Lung (tissue), 12 donors: Measurements from ENCODE around the gene THADA. TPM values are rescaled to one million over a fixed set of nuclear protein-coding genes. Genes with fewer than 3 reads are reported as not detected.

Experiments
- ATAC-seq: fragments of 200-7000 bp; cut with Tn5 transposase; one replicate; pipeline ENCODE4 v1.9.1; 2020; ENCODE audit warnings: moderate number of reproducible peaks; ENCODE audit not compliant: insufficient read depth, low FRiP score
- DNase-seq, 3 donors: peaks; one replicate each; pipeline ENCODE4 v3.0.0-alpha.2; 2013 to 2017
- H3K27ac ChIP-seq, 2 donors: one replicate each; pipeline ENCODE4 v1.5.1; 2013; ENCODE audit warnings: mild to moderate bottlenecking in 2 of 2, moderate library complexity in 2 of 2, control low read depth in 1 of 2, inconsistent platforms in 1 of 2, low read depth in 1 of 2, low read length in 1 of 2
- H3K27me3 ChIP-seq, 3 donors: one replicate each; pipeline ENCODE4 v1.5.1; 2013; ENCODE audit warnings: low read length in 2 of 3; ENCODE audit not compliant: control insufficient read depth in 3 of 3, insufficient read depth in 3 of 3
- H3K36me3 ChIP-seq, 4 donors: one replicate each; pipeline ENCODE4 v1.5.1; 2013; ENCODE audit warnings: low read length in 4 of 4, mild to moderate bottlenecking in 1 of 4, moderate library complexity in 1 of 4; ENCODE audit not compliant: control insufficient read depth in 4 of 4, insufficient read depth in 4 of 4
- H3K4me1 ChIP-seq, 5 donors: one replicate each; pipeline ENCODE4 v1.5.1; 2013; ENCODE audit warnings: low read length in 5 of 5, mild to moderate bottlenecking in 2 of 5, moderate library complexity in 1 of 5; ENCODE audit not compliant: control insufficient read depth in 5 of 5, insufficient read depth in 5 of 5
- H3K4me3 ChIP-seq: one replicate; pipeline ENCODE4 v1.5.1; 2013; ENCODE audit warnings: mild to moderate bottlenecking, control low read depth, moderate library complexity
- H3K9ac ChIP-seq, 2 donors: one replicate each; pipeline ENCODE4 v1.5.1; 2013; ENCODE audit warnings: low read length in 2 of 2, control low read depth in 1 of 2; ENCODE audit not compliant: insufficient read depth in 1 of 2
- H3K9me3 ChIP-seq, 4 donors: one replicate each; pipeline ENCODE4 v1.5.1; 2013; ENCODE audit warnings: low read length in 3 of 4, mild to moderate bottlenecking in 1 of 4, moderate library complexity in 1 of 4; ENCODE audit not compliant: control insufficient read depth in 4 of 4, insufficient read depth in 3 of 4
- CTCF ChIP-seq: IDR thresholded peaks from 2 replicates; pipeline ENCODE4 v1.5.1; 2012; ENCODE audit warnings: mild to moderate bottlenecking; ENCODE audit errors: control extremely low read depth, extremely low read depth
- WGBS, 2 donors: extraction: QIAGEN DNeasy Blood & Tissue Kit; methylation state at CpG; one replicate each; pipeline ENCODE4 v1.1.7; 2013; 5-methylcytosine and 5-hydroxymethylcytosine counted together
- polyA plus RNA-seq, 2 donors: library from polyadenylated mRNA; stranded (reverse); fragments of 200-250 nt; gene quantifications; one replicate each; pipeline ENCODE4 v1.2.1, GENCODE V29; 2013
- total RNA-seq, 2 donors: library from RNA; depleted of rRNA in 1 of 2; stranded (reverse); fragments of >200 nt in 1 of 2; gene quantifications; one replicate each; pipeline ENCODE4 v1.2.1, GENCODE V29; 2014 to 2021
- donor health status: control.
- donor health status: control.
- donor health status: Bipolar disorder and iron deficiency.
- donor health status: healthy.
- donor health status: DM: yes; HTN: yes; CAD: no.

The THADA gene
- total and polyA plus RNA-seq, 4 donors, result 11.3 to 72.5 (median 25.2) TPM

- no peak overlapping the region for H3K9ac ChIP-seq
- no peaks in the 10 kb centered on the region for H3K9me3 ChIP-seq
- H3K4me1 ChIP-seq, result peaks cover 12 to 45% (median 35%) of the 10 kb centered on the region in 5 donors
- 92 to 96% methylated on average over 7 to 8 of the region's 8 CpGs for WGBS, 2 donors
- H3K4me3 ChIP-seq, result no peak overlapping the region
- no peak for DNase-seq
- no peaks in the 10 kb centered on the region for H3K36me3 ChIP-seq
- ATAC-seq, result no peak
- H3K27ac ChIP-seq, result no peak overlapping the region
- no peaks in the 10 kb centered on the region for H3K27me3 ChIP-seq
- no peak for TF ChIP-seq CTCF
Measured at GRCh38 chr2:43216629-43217028, 379.2 kb downstream of the THADA start.

- WGBS, 2 donors, result 86 to 90% methylated on average over 6 of the region's 6 CpGs
- peak overlapping the region in 1 of 2 donors; percentile 59 for H3K27ac ChIP-seq
- H3K4me3 ChIP-seq, result no peak overlapping the region
- TF ChIP-seq CTCF, result no peak
- H3K9ac ChIP-seq, result no peak overlapping the region
- H3K9me3 ChIP-seq, result no peaks in the 10 kb centered on the region
- ATAC-seq (no peak), DNase-seq (no peak)
- peaks cover 9 to 38% (median 27%) of the 10 kb centered on the region in 5 donors for H3K4me1 ChIP-seq
- no peaks in the 10 kb centered on the region for H3K36me3 ChIP-seq
- H3K27me3 ChIP-seq, result no peaks in the 10 kb centered on the region
Measured at GRCh38 chr2:43215673-43216255, 380.1 kb downstream of the THADA start.

GRCh38 chr2:43214253-43214652 lies 381.6 kb downstream of the THADA start:
- no peak overlapping the region for H3K4me3 ChIP-seq
- no peak overlapping the region for H3K27ac ChIP-seq
- ATAC-seq (no peak), DNase-seq (no peak)
- TF ChIP-seq CTCF, result no peak
- 92 to 93% methylated on average over 5 of the region's 5 CpGs for WGBS, 2 donors
- no peaks in the 10 kb centered on the region for H3K36me3 ChIP-seq
- peaks cover 9 to 32% (median 18%) of the 10 kb centered on the region in 5 donors for H3K4me1 ChIP-seq
- H3K9me3 ChIP-seq, result no peaks in the 10 kb centered on the region
- no peak overlapping the region for H3K9ac ChIP-seq
- H3K27me3 ChIP-seq, result no peaks in the 10 kb centered on the region

- DNase-seq (peak in 1 of 3 donors; percentile 40), ATAC-seq (peak; percentile 23)
- WGBS, 2 donors, result 29 to 72% methylated on average over 3 of the region's 3 CpGs
- no peaks in the 10 kb centered on the region for H3K9me3 ChIP-seq
- H3K27me3 ChIP-seq, result no peaks in the 10 kb centered on the region
- H3K27ac ChIP-seq, result peak overlapping the region in 1 of 2 donors; percentile 32
- H3K36me3 ChIP-seq, result no peaks in the 10 kb centered on the region
- H3K9ac ChIP-seq, result no peak overlapping the region
- peaks cover 0 to 19% (median 10%) of the 10 kb centered on the region in 5 donors for H3K4me1 ChIP-seq
- no peak overlapping the region for H3K4me3 ChIP-seq
- no peak for TF ChIP-seq CTCF
Measured at GRCh38 chr2:43212931-43213330, 382.9 kb downstream of the THADA start.
